SK-N-SH (cell line): Measurements from ENCODE around the gene RREB1.
A peak's percentile ranks its signal among the peaks of the same experiment; 100 is the strongest.

Source experiments
- CTCF ChIP-seq: fragments of 200-600 bp; sonication (generic); IDR thresholded peaks from 2 replicates; pipeline ENCODE4 v1.6.1; 2017; ENCODE audit warnings: antibody characterized with exemption, mild to moderate bottlenecking, moderate library complexity
- EP300 ChIP-seq, 2 experiments: IDR thresholded peaks; 2 replicates each; pipeline versions ENCODE4 v1.4.0 to v1.6.1; 2012; ENCODE audit warnings: borderline replicate concordance in 1 of 2, low read depth in 1 of 2, low read length in 1 of 2
- JUND ChIP-seq: IDR thresholded peaks from 2 replicates; pipeline ENCODE4 v1.4.0; 2012
- MXI1 ChIP-seq: IDR thresholded peaks from 2 replicates; pipeline ENCODE4 v1.6.1; 2012; ENCODE audit warnings: mild to moderate bottlenecking, low read depth, low read length, improper control_type of control experiment
- REST ChIP-seq: IDR thresholded peaks from 2 replicates; pipeline ENCODE4 v1.6.1; 2012; ENCODE audit warnings: mild to moderate bottlenecking, low read depth, low read length, moderate library complexity
- TEAD4 ChIP-seq: IDR thresholded peaks from 2 replicates; pipeline ENCODE4 v1.4.0; 2012; ENCODE audit warnings: mild to moderate bottlenecking, borderline replicate concordance; ENCODE audit not compliant: insufficient read depth

GRCh38 chr6:7267466-7268091 lies 159.8 kb downstream of the RREB1 start:
- TF ChIP-seq CTCF: no peak
- no peak; the same call in 1 of the 2 replicates for TF ChIP-seq JUND
- peak in 1 of 2 experiments; percentile 45; a peak in 1 of 4 replicates for TF ChIP-seq EP300 (IDR thresholded peaks at IDR 0.05; ENCODE audit: borderline replicate concordance in 1 of 2, low read depth in 1 of 2, low read length in 1 of 2)
- no peak for TF ChIP-seq TEAD4
- TF ChIP-seq MXI1: no peak
- no peak for TF ChIP-seq REST
